Measurements from ENCODE around the gene SDR42E2. TPM values are rescaled to one million over a fixed set of nuclear protein-coding genes. Genes with fewer than 3 reads are reported as not detected.

The SDR42E2 gene
- total and polyA plus RNA-seq, 2 of the 4 experiments (the other 2 are of a cell fraction) = not detected

- Histone ChIP-seq H2BK5ac (ENCODE audit: low read depth, low read length, poor library complexity, severe bottlenecking) (no peak overlapping the region), H4K8ac (ENCODE audit: low read depth in 2 of 2, low read length in 2 of 2) (peak overlapping the region in 1 of 2 experiments; percentile 94; a peak in 3 of 4 replicates), H4K20me1 (ENCODE audit: insufficient read depth, low read length) (no peaks in the 10 kb centered on the region), H3K27ac (ENCODE audit: insufficient read depth, low read length) (no peak overlapping the region), H2BK20ac (ENCODE audit: low read depth, low read length) (peak overlapping the region; percentile 27; the same call in 1 of the 2 replicates), H2AK5ac (ENCODE audit: low read depth, low read length) (peak overlapping the region; percentile 33; the same call in 1 of the 2 replicates), H3K9me1 (ENCODE audit: insufficient read depth, low read length) (peaks cover 7% of the 10 kb centered on the region; the same call in 1 of the 2 replicates), H4K5ac (ENCODE audit: low read depth, low read length) (no peak overlapping the region; the same call in 1 of the 2 replicates), H3K4me1 (ENCODE audit: control insufficient read depth, insufficient read depth, low read length) (peaks cover 4% of the 10 kb centered on the region; the same call in 1 of the 2 replicates), H3K56ac (ENCODE audit: extremely low read depth, insufficient read depth, low read length) (no peak overlapping the region), H3K14ac (replicated peaks; ENCODE audit: low read depth, low read length) (no peak overlapping the region), H3K4ac (ENCODE audit: low read depth, low read length) (0 out of 2 replicates have a peak overlapping the region, but pooled peaks have one; percentile 87), H4K91ac (ENCODE audit: insufficient read depth, low read depth, low read length) (no peak overlapping the region), H3K27me3 (ENCODE audit: control insufficient read depth, insufficient read depth, low read length) (no peaks in the 10 kb centered on the region), H3K9ac (ENCODE audit: low read depth, low read length) (no peak overlapping the region), H3K4me3 (ENCODE audit: insufficient read depth, low read depth, low read length) (no peak overlapping the region), H3K9me3 (ENCODE audit: control insufficient read depth, insufficient read depth, low read length) (no peaks in the 10 kb centered on the region), H3K36me3 (ENCODE audit: control insufficient read depth, insufficient read depth, low read length) (no peaks in the 10 kb centered on the region), H3K79me1 (ENCODE audit: low read depth in 1 of 2, low read length in 2 of 2) (peaks cover 0 to 3% of the 10 kb centered on the region in 2 experiments; a peak in 1 of 4 replicates), H2BK120ac (ENCODE audit: low read depth, low read length) (no peak overlapping the region; the same call in 1 of the 2 replicates), H2AK9ac (replicated peaks; ENCODE audit: low read depth, low read length, poor library complexity) (peak overlapping the region; percentile 47), H2BK15ac (ENCODE audit: low read depth, low read length) (0 out of 3 replicates have a peak overlapping the region, but pooled peaks have one; percentile 5), H3K4me2 (ENCODE audit: low read depth, low read length) (no peak overlapping the region), H3K23ac (ENCODE audit: low read depth, low read length) (no peak overlapping the region), H3K18ac (ENCODE audit: low read depth, low read length) (no peak overlapping the region), H2AFZ (replicated peaks; ENCODE audit: low read length, poor library complexity) (no peak overlapping the region)
- ChIA-PET POLR2A (ENCODE audit: unreplicated experiment) (no interaction called here), CTCF (interaction anchor here (1.4 kb wide), 1 partner anchor 107 kb away, joined by 5 read pairs; no protein-coding TSS in a partner anchor)
- DNase-seq (no peak), ATAC-seq (ENCODE audit: low read depth) (no peak)
- dilution Hi-C loops (cut with HindIII; ENCODE audit: low sequenced_read_pairs, unreplicated experiment) (no loop called here), intact Hi-C loops (cut with micrococcal nuclease) (no loop called here), in situ Hi-C loops (cut with MboI; ENCODE audit: low sequenced_read_pairs) (no loop called here)
- WGBS, 2 experiments (ENCODE audit: extremely low coverage in 2 of 2, insufficient read length in 1 of 2) = no CpG with 5 or more reads among the region's 2 CpGs
- TF ChIP-seq RFX5 (IDR thresholded peaks at IDR 0.05; ENCODE audit: low read depth, low read length) (no peak), CEBPB (IDR thresholded peaks at IDR 0.05; ENCODE audit: low read depth, low read length) (no peak)
- no TSS peak for BruUV-seq (replicated peaks)
These were observed 30.7 kb downstream of the SDR42E2 start for GRCh38 chr16:22193063-22193411.

Data from IMR-90 (cell line).